CD14-positive monocyte (primary cell): ENCODE measurements around the gene NLK. TPM values are rescaled to one million over a fixed set of nuclear protein-coding genes. Genes with fewer than 3 reads are reported as not detected.

ENCODE experiments used
- DNase-seq, 3 donors: peaks; one replicate each; pipeline ENCODE4 v3.0.0-alpha.2; 2011 to 2022
- H2AFZ ChIP-seq: 2 replicates; pipeline ENCODE4 v1.6.0; 2012; ENCODE audit warnings: mild to moderate bottlenecking, low read depth, low read length, inconsistent platforms; ENCODE audit not compliant: insufficient read depth, poor library complexity, severe bottlenecking
- H3K27ac ChIP-seq, 2 donors: 1 replicate in 1 of 2; 2 replicates in 1 of 2; pipeline ENCODE4 v1.5.1; 2012 to 2013; ENCODE audit warnings: low read length in 2 of 2, control low read depth in 1 of 2, inconsistent platforms in 1 of 2, low read depth in 1 of 2, mild to moderate bottlenecking in 1 of 2
- H3K27me3 ChIP-seq, 2 donors: one replicate each; pipeline versions ENCODE4 v1.6.0 to v1.6.1; 2011 to 2013; ENCODE audit warnings: low read length in 2 of 2; ENCODE audit not compliant: control insufficient read depth in 2 of 2, insufficient read depth in 2 of 2
- H3K36me3 ChIP-seq, 2 donors: replicated peaks in 1 of 2; 1 replicate in 1 of 2; 2 replicates in 1 of 2; pipeline versions ENCODE4 v1.5.1 to v1.6.1; 2012 to 2013; ENCODE audit warnings: low read length in 2 of 2, control low read depth in 1 of 2, inconsistent platforms in 1 of 2, mild to moderate bottlenecking in 1 of 2; ENCODE audit not compliant: insufficient read depth in 2 of 2, control insufficient read depth in 1 of 2
- H3K4me1 ChIP-seq, 2 donors: 1 replicate in 1 of 2; 2 replicates in 1 of 2; pipeline versions ENCODE4 v1.5.1 to v1.6.1; 2012 to 2013; ENCODE audit warnings: low read length in 2 of 2, control low read depth in 1 of 2, inconsistent platforms in 1 of 2, mild to moderate bottlenecking in 1 of 2, moderate library complexity in 1 of 2; ENCODE audit not compliant: insufficient read depth in 2 of 2, control insufficient read depth in 1 of 2
- H3K4me2 ChIP-seq: replicated peaks from 2 replicates; pipeline ENCODE3; 2012; ENCODE audit warnings: low read length, moderate library complexity, mild to moderate bottlenecking; ENCODE audit not compliant: poor library complexity, severe bottlenecking; ENCODE audit errors: extremely low read depth
- H3K4me3 ChIP-seq, 3 experiments: fragments of 200-600 bp in 1 of 3; sonication (generic) in 1 of 3; replicated peaks in 1 of 3; 1 replicate in 2 of 3; 2 replicates in 1 of 3; pipeline ENCODE4 v1.5.1; 2011 to 2013; ENCODE audit warnings: low read length in 3 of 3, mild to moderate bottlenecking in 3 of 3, control low read depth in 2 of 3, low read depth in 2 of 3, inconsistent platforms in 1 of 3, moderate library complexity in 1 of 3
- H3K79me2 ChIP-seq: 2 replicates; pipeline ENCODE4 v1.6.0; 2012; ENCODE audit warnings: mild to moderate bottlenecking, control low read depth, inconsistent platforms, low read length, moderate library complexity; ENCODE audit not compliant: insufficient read depth
- H3K9ac ChIP-seq: 2 replicates; pipeline ENCODE4 v1.6.0; 2017; ENCODE audit warnings: low read length, mild to moderate bottlenecking; ENCODE audit not compliant: insufficient read depth, poor library complexity, severe bottlenecking
- H3K9me3 ChIP-seq, 2 donors: replicated peaks in 1 of 2; 1 replicate in 1 of 2; 2 replicates in 1 of 2; pipeline versions ENCODE4 v1.5.1 to v1.6.1; 2012 to 2013; ENCODE audit warnings: low read length in 2 of 2, control low read depth in 1 of 2; ENCODE audit not compliant: control insufficient read depth in 1 of 2, insufficient read depth in 1 of 2
- H4K20me1 ChIP-seq: 2 replicates; pipeline ENCODE4 v1.6.0; 2012; ENCODE audit warnings: mild to moderate bottlenecking, low read length, control low read depth, moderate library complexity; ENCODE audit not compliant: insufficient read depth
- H3K27ac Mint-ChIP-seq, 7 donors: one replicate each; pipeline ENCODE4 v1.8.0; 2020; ENCODE audit warnings: mild to moderate bottlenecking in 7 of 7, mixed read lengths in 7 of 7, moderate library complexity in 6 of 7, inconsistent platforms in 2 of 7
- H3K27me3 Mint-ChIP-seq, 3 donors: one replicate each; pipeline ENCODE4 v1.8.0; 2021 to 2022; ENCODE audit warnings: low read depth in 3 of 3, mild to moderate bottlenecking in 3 of 3, mixed read lengths in 3 of 3, moderate library complexity in 3 of 3, inconsistent platforms in 1 of 3
- H3K36me3 Mint-ChIP-seq, 2 donors: one replicate each; pipeline ENCODE4 v1.8.0; 2020; ENCODE audit warnings: mixed read lengths in 2 of 2, inconsistent platforms in 1 of 2, mild to moderate bottlenecking in 1 of 2
- H3K4me1 Mint-ChIP-seq: one replicate; pipeline ENCODE4 v1.8.0; 2020; ENCODE audit warnings: mild to moderate bottlenecking, mixed read lengths
- H3K4me3 Mint-ChIP-seq, 2 donors: one replicate each; pipeline ENCODE4 v1.8.0; 2020; ENCODE audit warnings: mild to moderate bottlenecking in 2 of 2, mixed read lengths in 2 of 2, moderate library complexity in 1 of 2
- H3K9me3 Mint-ChIP-seq, 7 donors: one replicate each; pipeline ENCODE4 v1.8.0; 2020 to 2022; ENCODE audit warnings: mixed read lengths in 7 of 7, mild to moderate bottlenecking in 6 of 7, moderate library complexity in 6 of 7, inconsistent platforms in 2 of 7
- CTCF ChIP-seq: fragments of 200-600 bp; IDR thresholded peaks from one replicate; pipeline ENCODE4 v1.8.0; 2022; ENCODE audit warnings: antibody characterized with exemption, mild to moderate bottlenecking
- WGBS: methylation state at CpG from one replicate; pipeline ENCODE4 v1.1.5; 2013; ENCODE audit warnings: missing lambda C conversion rate; ENCODE audit not compliant: insufficient coverage; 5-methylcytosine and 5-hydroxymethylcytosine counted together
- intact Hi-C, 2 donors: fragments of 100-400 bp; cut with micrococcal nuclease; formaldehyde crosslinking; loops; one replicate each; pipeline versions ENCODE4 v1.15.0 to v1.15.1; 2023
- polyA plus RNA-seq, 3 donors: library from polyadenylated mRNA; depleted of rRNA in 1 of 3; unstranded in 2 of 3; stranded (reverse) in 1 of 3; fragments of 300-500 nt in 2 of 3; fragments of >200 nt in 1 of 3; fragmentation: Illumina TruSeq in 2 of 3; gene quantifications; 1 replicate in 2 of 3; 2 replicates in 1 of 3; pipeline ENCODE4 v1.2.3, GENCODE V29; 2012 to 2021

NLK gene
- polyA plus RNA-seq, 3 donors: 1.7 to 6.5 (median 2.0) TPM

- H3K9me3 Mint-ChIP-seq: peaks cover 0 to 1% (median 0%) of the 10 kb centered on the region in 7 donors
- H3K4me3 Mint-ChIP-seq: no peak overlapping the region
- Histone ChIP-seq H3K27me3 (no peaks in the 10 kb centered on the region), H4K20me1 (no peaks in the 10 kb centered on the region), H3K4me2 (no peak overlapping the region), H3K4me3 (no peak overlapping the region), H3K9ac (no peak overlapping the region), H3K4me1 (peaks cover 0 to 9% of the 10 kb centered on the region in 2 donors), H3K27ac (no peak overlapping the region), H3K79me2 (no peaks in the 10 kb centered on the region), H2AFZ (no peak overlapping the region), H3K9me3 (no peaks in the 10 kb centered on the region), H3K36me3 (peaks cover 8 to 44% of the 10 kb centered on the region in 2 donors)
- no peak for DNase-seq
- H3K27ac Mint-ChIP-seq: no peak overlapping the region
- intact Hi-C loops: no loop called here
- H3K27me3 Mint-ChIP-seq: no peaks in the 10 kb centered on the region
- peaks cover 28% of the 10 kb centered on the region for H3K4me1 Mint-ChIP-seq
- TF ChIP-seq CTCF: no peak
- H3K36me3 Mint-ChIP-seq: peaks cover 42 to 54% of the 10 kb centered on the region in 2 donors
These were observed 128.3 kb downstream of the NLK start for GRCh38 chr17:28170771-28171170.

GRCh38 chr17:28173031-28173561, 130.6 kb downstream of the NLK start:
- H3K9me3 Mint-ChIP-seq: peaks cover 0 to 1% (median 0%) of the 10 kb centered on the region in 7 donors
- Histone ChIP-seq H3K4me1 (peaks cover 0 to 9% of the 10 kb centered on the region in 2 donors), H3K27ac (no peak overlapping the region), H3K4me3 (no peak overlapping the region), H3K79me2 (no peaks in the 10 kb centered on the region), H3K9me3 (no peaks in the 10 kb centered on the region), H3K36me3 (peaks cover 9 to 56% of the 10 kb centered on the region in 2 donors), H3K9ac (no peak overlapping the region), H3K27me3 (no peaks in the 10 kb centered on the region), H4K20me1 (no peaks in the 10 kb centered on the region), H3K4me2 (no peak overlapping the region), H2AFZ (no peak overlapping the region)
- no peak for TF ChIP-seq CTCF
- H3K4me1 Mint-ChIP-seq: peaks cover 28% of the 10 kb centered on the region
- DNase-seq: no peak
- no peak overlapping the region for H3K4me3 Mint-ChIP-seq
- intact Hi-C loops: no loop called here
- H3K27me3 Mint-ChIP-seq: no peaks in the 10 kb centered on the region
- peaks cover 38 to 48% of the 10 kb centered on the region in 2 donors for H3K36me3 Mint-ChIP-seq
- no CpG with 5 or more reads among the region's 3 CpGs for WGBS
- peak overlapping the region in 2 of 7 donors; percentile 8 to 41 for H3K27ac Mint-ChIP-seq
